Uterus (tissue), 4 donors: Measurements from ENCODE around the gene PIP4K2A. TPM values are rescaled to one million over a fixed set of nuclear protein-coding genes. Genes with fewer than 3 reads are reported as not detected.

Source experiments
- DNase-seq, 2 donors: peaks; one replicate each; pipeline ENCODE4 v3.0.0-alpha.2; 2019 to 2020
- H3K27ac ChIP-seq, 2 donors: fragments of 200-600 bp; sonication (generic); 1 replicate in 1 of 2; 2 replicates in 1 of 2; pipeline ENCODE4 v1.5.1; 2016 to 2018
- H3K27me3 ChIP-seq, 2 donors: fragments of 200-600 bp; sonication (generic); one replicate each; pipeline ENCODE4 v1.5.1; 2018 to 2019; ENCODE audit warnings: control low read depth in 1 of 2
- H3K36me3 ChIP-seq, 2 donors: fragments of 200-600 bp; sonication (generic); one replicate each; pipeline ENCODE4 v1.5.1; 2019; ENCODE audit warnings: control low read depth in 1 of 2
- H3K4me1 ChIP-seq, 2 donors: fragments of 200-600 bp; sonication (generic); one replicate each; pipeline ENCODE4 v1.5.1; 2018 to 2019; ENCODE audit warnings: control low read depth in 1 of 2
- H3K4me3 ChIP-seq, 2 donors: fragments of 200-600 bp; sonication (generic); 1 replicate in 1 of 2; 2 replicates in 1 of 2; pipeline ENCODE4 v1.5.1; 2018 to 2019; ENCODE audit warnings: mild to moderate bottlenecking in 1 of 2
- H3K9me3 ChIP-seq, 2 donors: fragments of 200-600 bp; sonication (generic); one replicate each; pipeline ENCODE4 v1.5.1; 2019; ENCODE audit warnings: control low read depth in 1 of 2
- POLR2A ChIP-seq, 2 donors: fragments of 450-650 bp; IDR thresholded peaks; one replicate each; pipeline ENCODE4 v1.6.1; 2016; ENCODE audit warnings: antibody characterized with exemption in 2 of 2, mild to moderate bottlenecking in 1 of 2, moderate library complexity in 1 of 2
- intact Hi-C: fragments of 100-400 bp; cut with DNase I; formaldehyde crosslinking; loops from one replicate; pipeline ENCODE4 v1.15.1; 2023; ENCODE audit warnings: low total_unique reads
- total RNA-seq, 4 donors: library from RNA; depleted of rRNA in 3 of 4; stranded (reverse); fragments of >200 nt in 3 of 4; gene quantifications; one replicate each; pipeline versions ENCODE4 v1.1.0 to v1.2.4, GENCODE V29; 2014 to 2023
- TF ChIP-seq, protein P1 (sequence below), 4 experiments: fragments of 200-600 bp in 2 of 4; fragments of 450-650 bp in 2 of 4; sonication (generic) in 2 of 4; IDR thresholded peaks; one replicate each; pipeline ENCODE4 v1.5.1; 2016 to 2019; ENCODE audit warnings: antibody characterized with exemption in 4 of 4, mild to moderate bottlenecking in 2 of 4, moderate library complexity in 1 of 4
- donor health status: DM: yes; HTN: yes; CAD: no.

Gene PIP4K2A
- total RNA-seq, 4 donors from 2014 or later: 17.4 to 42.4 (median 22.0) TPM

DNA sequence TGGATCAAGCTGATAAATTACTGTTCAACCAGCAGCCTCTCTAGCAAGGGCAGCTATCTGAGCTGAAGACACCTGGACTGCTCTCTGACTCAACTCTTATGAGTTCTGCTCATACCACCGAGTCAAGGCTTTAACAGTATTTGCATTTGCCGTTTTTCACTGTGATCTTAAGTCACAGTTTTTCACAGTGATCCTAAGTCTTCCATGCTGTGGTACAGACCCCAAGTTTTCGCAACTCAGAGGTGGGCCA, 31.3 kb downstream of the PIP4K2A start:
- Histone ChIP-seq H3K27ac (peak overlapping the region; percentile 46), H3K4me1 (peaks cover 0 to 16% of the 10 kb centered on the region in 2 donors), H3K9me3 (no peaks in the 10 kb centered on the region), H3K4me3 (no peak overlapping the region), H3K27me3 (no peaks in the 10 kb centered on the region), H3K36me3 (no peaks in the 10 kb centered on the region)
- no peak for TF ChIP-seq POLR2A (IDR thresholded peaks at IDR 0.05)
- TF ChIP-seq, protein P1, sequence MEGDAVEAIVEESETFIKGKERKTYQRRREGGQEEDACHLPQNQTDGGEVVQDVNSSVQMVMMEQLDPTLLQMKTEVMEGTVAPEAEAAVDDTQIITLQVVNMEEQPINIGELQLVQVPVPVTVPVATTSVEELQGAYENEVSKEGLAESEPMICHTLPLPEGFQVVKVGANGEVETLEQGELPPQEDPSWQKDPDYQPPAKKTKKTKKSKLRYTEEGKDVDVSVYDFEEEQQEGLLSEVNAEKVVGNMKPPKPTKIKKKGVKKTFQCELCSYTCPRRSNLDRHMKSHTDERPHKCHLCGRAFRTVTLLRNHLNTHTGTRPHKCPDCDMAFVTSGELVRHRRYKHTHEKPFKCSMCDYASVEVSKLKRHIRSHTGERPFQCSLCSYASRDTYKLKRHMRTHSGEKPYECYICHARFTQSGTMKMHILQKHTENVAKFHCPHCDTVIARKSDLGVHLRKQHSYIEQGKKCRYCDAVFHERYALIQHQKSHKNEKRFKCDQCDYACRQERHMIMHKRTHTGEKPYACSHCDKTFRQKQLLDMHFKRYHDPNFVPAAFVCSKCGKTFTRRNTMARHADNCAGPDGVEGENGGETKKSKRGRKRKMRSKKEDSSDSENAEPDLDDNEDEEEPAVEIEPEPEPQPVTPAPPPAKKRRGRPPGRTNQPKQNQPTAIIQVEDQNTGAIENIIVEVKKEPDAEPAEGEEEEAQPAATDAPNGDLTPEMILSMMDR (IDR thresholded peaks at IDR 0.05): no peak
- no peak for DNase-seq
- intact Hi-C loops: no loop called here

- Histone ChIP-seq H3K27me3 (no peaks in the 10 kb centered on the region), H3K9me3 (no peaks in the 10 kb centered on the region), H3K27ac (peak overlapping the region; percentile 27 to 46), H3K4me1 (peaks cover 0 to 16% of the 10 kb centered on the region in 2 donors), H3K4me3 (no peak overlapping the region), H3K36me3 (no peaks in the 10 kb centered on the region)
- TF ChIP-seq, protein P1 (IDR thresholded peaks at IDR 0.05): no peak
- no peak for TF ChIP-seq POLR2A (IDR thresholded peaks at IDR 0.05)
- intact Hi-C loops: no loop called here
- no peak for DNase-seq
These were observed 31.9 kb downstream of the PIP4K2A start for GRCh38 chr10:22682237-22683139.

GRCh38 chr10:22681783-22682183, 32.6 kb downstream of the PIP4K2A start:
- intact Hi-C loops: no loop called here
- no peaks in the 10 kb centered on the region for H3K9me3 ChIP-seq
- no peak for TF ChIP-seq POLR2A (IDR thresholded peaks at IDR 0.05)
- TF ChIP-seq, protein P1 (IDR thresholded peaks at IDR 0.05): no peak
- no peaks in the 10 kb centered on the region for H3K27me3 ChIP-seq
- DNase-seq: no peak
- H3K27ac ChIP-seq: peak overlapping the region in 1 of 2 donors; percentile 40
- no peaks in the 10 kb centered on the region for H3K36me3 ChIP-seq
- H3K4me3 ChIP-seq: no peak overlapping the region
- peaks cover 0 to 16% of the 10 kb centered on the region in 2 donors for H3K4me1 ChIP-seq

DNA sequence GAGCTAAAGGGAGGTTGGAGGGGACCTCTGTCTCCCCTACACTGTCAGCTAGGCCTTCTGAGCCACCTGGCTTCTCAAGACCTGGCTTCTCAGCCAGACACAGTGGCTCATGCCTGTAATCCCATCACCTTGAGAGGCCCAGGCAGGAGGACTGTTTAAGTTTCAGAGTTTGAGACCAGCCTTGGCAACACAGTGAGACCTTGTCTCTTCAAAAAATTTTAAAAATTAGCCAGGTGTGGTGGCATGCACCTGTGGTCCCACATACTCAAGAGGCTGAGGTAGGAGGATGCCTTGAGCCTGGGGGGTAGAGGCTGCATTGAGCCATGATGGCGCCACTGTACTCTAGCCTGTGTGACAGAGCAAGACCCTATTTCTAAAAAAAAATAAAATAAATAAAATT, 33.1 kb downstream of the PIP4K2A start:
- intact Hi-C loops: no loop called here
- Histone ChIP-seq H3K36me3 (no peaks in the 10 kb centered on the region), H3K27ac (peak overlapping the region in 1 of 2 donors; percentile 2), H3K27me3 (no peaks in the 10 kb centered on the region), H3K4me1 (peaks cover 0 to 13% of the 10 kb centered on the region in 2 donors), H3K4me3 (no peak overlapping the region), H3K9me3 (no peaks in the 10 kb centered on the region)
- TF ChIP-seq, protein P1 (IDR thresholded peaks at IDR 0.05): no peak
- TF ChIP-seq POLR2A (IDR thresholded peaks at IDR 0.05): no peak
- no peak for DNase-seq

- no peak for TF ChIP-seq POLR2A (IDR thresholded peaks at IDR 0.05)
- TF ChIP-seq, protein P1 (IDR thresholded peaks at IDR 0.05): no peak
- Histone ChIP-seq H3K36me3 (no peaks in the 10 kb centered on the region), H3K9me3 (no peaks in the 10 kb centered on the region), H3K4me3 (no peak overlapping the region), H3K4me1 (peaks cover 0 to 9% of the 10 kb centered on the region in 2 donors), H3K27ac (no peak overlapping the region), H3K27me3 (no peaks in the 10 kb centered on the region)
- no peak for DNase-seq
- intact Hi-C loops: no loop called here
These were observed 34.8 kb downstream of the PIP4K2A start for GRCh38 chr10:22679608-22680007.
